Measurements from ENCODE around the gene ENOX1. TPM values are rescaled to one million over a fixed set of nuclear protein-coding genes. Genes with fewer than 3 reads are reported as not detected.

Gene ENOX1
- total RNA-seq, 1 donor from 2014 or later: 0.71 TPM

DNA sequence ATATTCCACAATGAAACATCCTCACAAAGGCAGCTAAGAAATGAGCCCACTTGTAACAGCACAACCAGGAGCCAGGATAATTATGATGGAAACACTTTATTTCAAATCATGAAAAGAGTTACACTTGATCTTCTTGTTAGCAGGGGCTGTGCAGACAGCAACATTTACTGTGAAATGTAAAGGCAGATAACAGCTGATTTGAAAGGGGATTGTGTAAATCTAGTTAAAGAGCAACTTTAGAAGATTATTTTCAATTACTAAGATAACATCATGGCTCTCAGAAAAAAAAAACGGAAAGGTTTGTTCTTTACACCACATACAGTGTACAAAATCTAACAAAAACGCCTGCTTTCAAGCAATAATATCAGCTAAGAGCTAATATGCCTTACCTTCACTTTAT is 22.4 kb downstream of the ENOX1 start:
- H3K27me3 ChIP-seq (ENCODE audit: control insufficient read depth, insufficient read depth, low read length): no peaks in the 10 kb centered on the region
- TF ChIP-seq, protein P1, sequence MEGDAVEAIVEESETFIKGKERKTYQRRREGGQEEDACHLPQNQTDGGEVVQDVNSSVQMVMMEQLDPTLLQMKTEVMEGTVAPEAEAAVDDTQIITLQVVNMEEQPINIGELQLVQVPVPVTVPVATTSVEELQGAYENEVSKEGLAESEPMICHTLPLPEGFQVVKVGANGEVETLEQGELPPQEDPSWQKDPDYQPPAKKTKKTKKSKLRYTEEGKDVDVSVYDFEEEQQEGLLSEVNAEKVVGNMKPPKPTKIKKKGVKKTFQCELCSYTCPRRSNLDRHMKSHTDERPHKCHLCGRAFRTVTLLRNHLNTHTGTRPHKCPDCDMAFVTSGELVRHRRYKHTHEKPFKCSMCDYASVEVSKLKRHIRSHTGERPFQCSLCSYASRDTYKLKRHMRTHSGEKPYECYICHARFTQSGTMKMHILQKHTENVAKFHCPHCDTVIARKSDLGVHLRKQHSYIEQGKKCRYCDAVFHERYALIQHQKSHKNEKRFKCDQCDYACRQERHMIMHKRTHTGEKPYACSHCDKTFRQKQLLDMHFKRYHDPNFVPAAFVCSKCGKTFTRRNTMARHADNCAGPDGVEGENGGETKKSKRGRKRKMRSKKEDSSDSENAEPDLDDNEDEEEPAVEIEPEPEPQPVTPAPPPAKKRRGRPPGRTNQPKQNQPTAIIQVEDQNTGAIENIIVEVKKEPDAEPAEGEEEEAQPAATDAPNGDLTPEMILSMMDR (IDR thresholded peaks at IDR 0.05; ENCODE audit: insufficient read depth, low read length, poor library complexity, severe bottlenecking): no peak
- DNase-seq (ENCODE audit: low read depth): no peak
- no peaks in the 10 kb centered on the region for H3K36me3 ChIP-seq (ENCODE audit: control insufficient read depth, insufficient read depth, low read length)
- no peak overlapping the region for H3K4me3 ChIP-seq (ENCODE audit: low read depth, low read length)

- TF ChIP-seq, protein P1 (IDR thresholded peaks at IDR 0.05; ENCODE audit: insufficient read depth, low read length, poor library complexity, severe bottlenecking): no peak
- H3K36me3 ChIP-seq (ENCODE audit: control insufficient read depth, insufficient read depth, low read length): no peaks in the 10 kb centered on the region
- DNase-seq (ENCODE audit: low read depth): no peak
- H3K4me3 ChIP-seq (ENCODE audit: low read depth, low read length): no peak overlapping the region
- no peaks in the 10 kb centered on the region for H3K27me3 ChIP-seq (ENCODE audit: control insufficient read depth, insufficient read depth, low read length)
Observed at GRCh38 chr13:43763143-43763759, 23.5 kb downstream of the ENOX1 start.

DNA sequence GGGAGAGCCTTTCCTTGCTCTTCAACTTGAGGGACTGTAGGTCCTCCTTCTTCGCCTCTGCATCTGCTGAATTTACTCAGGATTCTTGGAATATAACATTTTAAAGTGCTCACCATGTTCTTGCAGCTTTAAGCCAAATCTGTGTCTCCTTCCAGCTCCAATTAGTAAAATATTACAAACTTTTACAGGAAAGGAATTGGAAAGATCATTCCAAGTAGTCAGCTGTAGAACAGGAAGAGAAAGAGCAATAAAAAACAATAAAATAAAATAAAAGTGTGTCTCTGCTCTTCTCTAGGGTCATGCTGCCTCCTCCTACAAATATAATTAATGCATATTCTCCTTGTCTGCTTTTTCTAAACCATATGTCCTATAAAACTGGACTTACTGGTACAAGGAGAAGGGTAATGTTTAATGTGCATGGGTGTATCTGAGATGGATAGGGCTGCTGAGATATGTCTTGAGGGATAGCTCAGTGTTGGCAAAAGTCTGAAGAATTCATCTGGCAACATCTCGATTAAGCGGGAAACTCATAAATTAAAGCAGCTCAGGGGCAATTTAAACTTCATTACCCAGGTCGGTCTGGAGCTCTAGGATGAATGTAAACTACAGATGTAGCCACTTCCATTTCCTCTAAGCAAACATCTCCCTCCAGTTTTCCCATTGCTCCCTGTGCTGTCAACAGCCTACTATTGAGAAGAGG is 25.0 kb downstream of the ENOX1 start:
- Histone ChIP-seq H3K36me3 (ENCODE audit: control insufficient read depth, insufficient read depth, low read length) (no peaks in the 10 kb centered on the region), H3K4me3 (ENCODE audit: low read depth, low read length) (no peak overlapping the region), H3K27me3 (ENCODE audit: control insufficient read depth, insufficient read depth, low read length) (no peaks in the 10 kb centered on the region)
- no peak for DNase-seq (ENCODE audit: low read depth)
- TF ChIP-seq, protein P1 (IDR thresholded peaks at IDR 0.05; ENCODE audit: insufficient read depth, low read length, poor library complexity, severe bottlenecking): no peak

- Histone ChIP-seq H3K27me3 (ENCODE audit: control insufficient read depth, insufficient read depth, low read length) (no peaks in the 10 kb centered on the region), H3K4me3 (ENCODE audit: low read depth, low read length) (no peak overlapping the region), H3K36me3 (ENCODE audit: control insufficient read depth, insufficient read depth, low read length) (no peaks in the 10 kb centered on the region)
- TF ChIP-seq, protein P1 (IDR thresholded peaks at IDR 0.05; ENCODE audit: insufficient read depth, low read length, poor library complexity, severe bottlenecking): no peak
- no peak for DNase-seq (ENCODE audit: low read depth)
Observed at GRCh38 chr13:43760257-43760656, 26.5 kb downstream of the ENOX1 start.

GRCh38 chr13:43758834-43759233 is 27.9 kb downstream of the ENOX1 start:
- H3K27me3 ChIP-seq (ENCODE audit: control insufficient read depth, insufficient read depth, low read length): no peaks in the 10 kb centered on the region
- TF ChIP-seq, protein P1 (IDR thresholded peaks at IDR 0.05; ENCODE audit: insufficient read depth, low read length, poor library complexity, severe bottlenecking): no peak
- H3K36me3 ChIP-seq (ENCODE audit: control insufficient read depth, insufficient read depth, low read length): no peaks in the 10 kb centered on the region
- no peak overlapping the region for H3K4me3 ChIP-seq (ENCODE audit: low read depth, low read length)
- DNase-seq (ENCODE audit: low read depth): no peak

Data from kidney epithelial cell (primary cell).